Daoy (cell line): ENCODE measurements around the gene PLVAP. TPM values are rescaled to one million over a fixed set of nuclear protein-coding genes. Genes with fewer than 3 reads are reported as not detected.

Experiments
- DNase-seq: peaks from one replicate; pipeline ENCODE4 v3.0.0-alpha.2; 2015; ENCODE audit warnings: low read depth
- total RNA-seq: library from RNA; depleted of rRNA; stranded (reverse); fragments of >200 nt; shearing (Covaris generic); gene quantifications from 2 replicates; pipeline ENCODE4 v1.2.3, GENCODE V29; 2014; rRNA removed

PLVAP gene
- total RNA-seq, 1 experiment from 2014 or later, result not detected

DNA sequence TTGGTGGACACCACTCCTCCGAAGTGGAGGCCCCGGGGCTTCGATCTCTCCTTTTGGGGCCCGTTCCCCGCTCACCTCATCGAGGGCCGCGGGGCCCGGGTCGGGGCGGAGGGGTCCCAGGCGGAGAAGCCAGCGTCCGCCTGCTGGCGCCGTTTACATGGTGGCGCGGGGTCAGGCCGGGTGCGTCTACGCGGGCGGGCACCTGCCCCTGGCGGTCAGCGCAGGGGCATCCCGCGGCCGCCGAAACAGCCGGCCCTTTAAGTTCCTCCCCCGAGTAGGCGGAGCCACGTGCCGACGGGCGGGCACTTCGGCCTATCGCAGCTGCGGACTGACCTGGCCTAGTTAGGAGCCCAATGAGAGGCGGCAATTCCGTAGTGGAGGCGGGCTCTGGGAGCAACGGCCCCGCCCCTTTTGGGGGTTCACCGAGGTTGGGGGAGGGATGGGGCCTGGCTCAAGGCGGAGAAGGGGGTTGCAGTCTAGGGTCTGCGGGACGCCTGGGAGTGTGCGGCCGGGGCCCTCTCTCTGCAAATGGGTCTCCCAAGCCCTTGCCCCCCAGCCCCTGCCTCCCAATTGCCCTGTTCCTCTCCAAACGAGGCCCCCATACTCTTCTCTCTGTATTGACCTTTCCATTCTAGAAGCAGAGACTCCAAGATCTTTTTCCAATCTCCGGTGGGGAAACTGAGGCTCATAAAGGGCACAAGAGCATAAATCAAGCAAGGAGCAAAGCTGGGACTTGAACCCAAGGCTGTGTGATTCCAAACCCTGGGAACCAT, 73.8 kb downstream of the PLVAP start, which contains the start of gene ABHD8:
TSS of gene ABHD8 (minus strand) at position 259 of the 773 bp plus-strand sequence. CDS start 1,809 bp downstream, outside the sequence.
- DNase-seq, result peak; percentile 95

DNA sequence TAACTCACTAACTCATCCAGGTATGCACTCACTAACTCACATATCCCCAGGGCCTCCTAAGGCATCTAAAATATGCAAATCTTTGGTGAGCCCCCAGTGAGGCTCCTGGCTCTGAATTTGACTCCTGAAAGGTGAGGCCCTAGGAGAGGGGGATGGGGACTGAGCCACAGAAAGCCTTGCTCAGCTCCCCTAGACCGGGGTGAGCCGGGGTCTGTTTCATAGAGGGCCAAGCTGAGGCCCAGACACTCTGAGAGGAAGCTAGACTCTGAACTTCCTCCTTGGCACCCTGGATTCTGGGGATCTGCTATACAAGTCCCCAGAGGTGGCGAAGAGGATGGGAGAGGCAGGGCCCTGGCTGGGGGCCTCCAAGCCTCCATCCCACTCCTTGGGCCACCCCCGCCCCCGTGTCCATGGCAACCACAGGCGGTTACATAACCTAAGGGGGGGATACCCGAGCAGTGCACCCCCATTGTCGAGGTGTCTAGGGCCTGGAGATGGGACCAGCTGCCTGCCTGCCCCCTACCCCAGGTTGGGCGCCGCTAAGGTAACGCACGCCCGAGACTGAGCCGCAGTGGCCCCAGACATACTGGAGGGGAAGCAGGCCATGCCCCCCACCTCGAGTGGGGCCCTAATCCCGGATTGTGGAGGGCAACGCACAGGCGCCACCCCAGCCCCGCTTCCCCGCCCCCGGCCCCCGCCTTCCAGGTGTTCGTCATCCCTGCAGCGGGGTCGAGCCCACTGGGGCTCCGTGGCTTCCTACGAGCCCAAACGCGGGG, 74.6 kb downstream of the PLVAP start:
- no peak for DNase-seq

Other genes with a start within 250 kb of the PLVAP start
- gene USE1, start 162.0 kb downstream of the PLVAP start, total RNA-seq, result 25.5 and 33.5 TPM in 2 replicates
- 0.18 and 1.6 TPM in 2 replicates for gene OCEL1, start 151.1 kb downstream of the PLVAP start, total RNA-seq
- 44.5 and 51.8 TPM in 2 replicates for gene NR2F6, start 131.4 kb downstream of the PLVAP start, total RNA-seq
- not detected in 2 replicates for gene USHBP1, start 112.6 kb downstream of the PLVAP start, total RNA-seq
- gene BABAM1, start 109.9 kb downstream of the PLVAP start, total RNA-seq, result 174 and 192 TPM in 2 replicates
- 1.6 and 2.3 TPM in 2 replicates for gene ANKLE1, start 95.4 kb downstream of the PLVAP start, total RNA-seq
- 7.6 and 11.6 TPM in 2 replicates for gene ABHD8, start 73.9 kb downstream of the PLVAP start, total RNA-seq
- gene MRPL34, start 71.5 kb downstream of the PLVAP start, total RNA-seq, result 68.9 and 94.4 TPM in 2 replicates
- 50.1 and 63.0 TPM in 2 replicates for gene DDA1, start 67.8 kb downstream of the PLVAP start, total RNA-seq
- 2.5 TPM in 2 replicates for gene ANO8, start 42.5 kb downstream of the PLVAP start, total RNA-seq
- gene GTPBP3, start 39.8 kb downstream of the PLVAP start, total RNA-seq, result 42.5 and 43.1 TPM in 2 replicates
- 0.69 TPM in 1 of 2 replicates, not detected in the other for gene CCDC194, start 16.9 kb upstream of the PLVAP start, total RNA-seq
- 0.83 and 4.4 TPM in 2 replicates for gene BST2, start 28.3 kb upstream of the PLVAP start, total RNA-seq
- 82.3 and 102 TPM in 2 replicates for gene MVB12A, start 42.7 kb upstream of the PLVAP start, total RNA-seq
- gene TMEM221, start 71.3 kb upstream of the PLVAP start, total RNA-seq, result not detected in 2 replicates
- not detected in 2 replicates for gene NXNL1, start 83.6 kb upstream of the PLVAP start, total RNA-seq
- 0.98 and 3.7 TPM in 2 replicates for gene SLC27A1, start 93.2 kb upstream of the PLVAP start, total RNA-seq
- gene PGLS, start 134.3 kb upstream of the PLVAP start, total RNA-seq, result 40.8 and 95.0 TPM in 2 replicates
- gene COLGALT1, start 178.3 kb upstream of the PLVAP start, total RNA-seq, result 58.8 and 60.5 TPM in 2 replicates